ENCODE results near the gene MIR17HG.

MIR17HG gene

DNA sequence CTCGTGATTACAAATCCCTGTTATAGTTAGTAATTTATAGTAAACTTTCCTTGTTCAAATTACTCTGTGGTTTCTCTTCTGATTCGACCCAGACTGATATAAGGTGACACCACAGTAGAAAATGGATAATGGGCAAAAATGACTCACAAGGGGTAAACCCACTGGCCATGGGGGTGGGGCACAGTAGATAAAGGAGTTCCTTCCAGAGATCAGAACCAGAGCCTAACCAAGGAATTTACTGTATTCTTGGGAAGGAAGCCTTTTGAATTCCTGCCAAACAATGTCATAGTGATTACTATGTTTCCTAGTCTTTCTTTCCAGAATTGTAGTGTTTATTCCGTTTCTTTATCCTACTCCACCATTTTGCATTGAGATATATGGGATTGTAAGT, 21.9 kb downstream of the MIR17HG start:
- DNase-seq: no peak

DNA sequence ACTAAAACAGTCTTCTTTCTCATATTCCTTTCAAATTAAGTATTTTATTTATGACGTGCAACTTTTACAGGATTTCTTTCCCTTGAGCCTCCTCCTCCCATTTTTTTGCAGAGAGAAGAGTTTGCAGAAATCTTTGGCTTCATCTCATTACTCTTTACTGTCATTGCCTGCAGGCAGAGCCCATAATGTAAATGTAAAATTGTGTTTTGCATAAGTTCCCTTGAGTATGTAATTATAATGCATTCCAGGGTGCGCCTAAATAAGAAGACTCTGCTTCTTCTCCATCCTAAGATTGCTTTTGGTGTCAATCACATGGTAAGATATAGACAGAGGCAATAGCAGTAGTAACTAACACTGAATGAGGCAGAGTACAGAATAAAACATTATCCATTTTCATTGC, 23.0 kb downstream of the MIR17HG start:
- no peak for DNase-seq

DNA sequence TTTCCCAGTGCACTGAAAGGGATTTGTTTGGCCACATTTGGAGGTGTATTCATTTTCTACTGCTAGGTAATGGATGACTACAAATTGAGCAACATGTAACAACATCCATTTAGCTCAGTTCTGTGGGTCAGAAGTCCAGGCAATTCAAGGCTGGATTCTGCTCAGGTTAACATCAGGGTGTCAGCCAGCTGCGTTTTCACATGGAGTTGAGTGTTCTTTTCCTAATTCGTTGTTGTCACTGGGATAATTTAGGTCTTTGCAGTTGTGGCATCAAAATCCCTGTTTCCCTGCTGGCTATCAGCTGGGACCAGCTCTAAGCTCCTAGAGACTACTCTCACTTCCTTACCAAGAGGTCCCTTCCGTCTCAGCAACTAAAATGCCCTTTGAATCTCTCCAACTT, 25.4 kb downstream of the MIR17HG start:
- DNase-seq: no peak

DNA sequence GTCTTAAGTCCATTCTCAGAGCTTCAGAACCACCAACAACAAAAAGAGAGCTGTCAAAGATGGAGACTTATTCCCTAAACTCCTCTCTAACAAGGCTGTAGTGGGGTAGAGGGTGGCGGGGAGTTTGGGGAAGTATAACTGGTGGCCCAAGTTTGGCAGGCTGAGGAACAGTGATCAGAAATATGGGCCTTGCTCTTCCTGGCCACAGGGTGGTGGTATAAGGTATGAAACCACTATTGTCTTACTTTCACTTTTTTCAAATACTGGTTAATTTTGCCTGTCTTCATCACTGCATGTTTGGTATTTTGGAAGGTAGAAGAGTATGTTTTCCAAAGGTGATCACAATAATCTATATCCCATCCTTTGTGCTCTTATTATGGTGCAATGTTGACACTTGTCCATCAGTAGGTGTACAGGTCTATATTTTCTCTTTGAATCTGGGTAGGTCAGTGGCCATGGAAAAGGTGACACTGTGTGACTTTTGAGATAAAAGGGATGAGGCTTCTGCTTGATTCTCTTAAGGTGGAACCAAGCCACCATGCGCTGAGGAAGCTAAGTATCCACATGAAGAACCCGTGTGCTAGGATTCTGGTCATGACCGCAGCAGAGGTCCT, 27.7 kb downstream of the MIR17HG start:
- peak; percentile 52 to 58 for DNase-seq

DNA sequence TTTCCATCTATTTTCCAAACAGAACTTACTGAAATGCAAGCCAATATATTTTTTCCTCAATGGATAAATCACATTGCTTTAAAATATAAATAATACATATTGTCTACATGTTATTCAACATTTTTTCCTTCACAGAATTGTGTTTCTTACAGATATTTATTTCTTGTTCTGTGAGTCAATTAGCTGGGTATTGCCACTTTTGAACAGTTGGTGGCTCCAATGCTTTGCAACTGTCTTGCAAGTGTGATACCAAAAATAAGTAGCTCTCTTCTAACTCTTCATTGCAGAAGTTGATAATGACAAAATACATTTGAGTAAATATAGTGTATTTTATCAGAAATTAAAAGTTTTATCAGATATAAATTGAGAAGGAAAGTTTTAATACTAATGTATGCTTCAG, 33.9 kb downstream of the MIR17HG start:
- DNase-seq: peak; percentile 12 to 32

DNA sequence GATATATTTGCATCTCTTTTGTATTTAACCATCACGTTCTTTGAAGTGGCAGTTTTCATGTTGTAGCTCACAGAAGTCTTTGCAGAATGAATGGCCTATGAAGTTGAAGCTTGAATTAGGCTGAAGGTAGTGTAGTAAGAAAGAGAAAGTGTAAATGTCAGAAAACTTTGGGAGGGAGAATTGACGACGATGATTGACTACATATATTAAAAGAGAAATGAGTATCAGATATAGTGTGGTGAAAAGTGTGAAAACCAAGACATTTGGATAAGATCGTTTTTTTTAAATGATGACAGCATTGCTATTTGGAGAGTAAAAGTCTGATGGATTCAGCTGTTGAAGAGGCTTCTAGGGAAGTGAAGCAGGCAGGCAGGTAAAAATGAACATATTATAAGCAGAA, 36.3 kb downstream of the MIR17HG start:
- DNase-seq: no peak

DNA sequence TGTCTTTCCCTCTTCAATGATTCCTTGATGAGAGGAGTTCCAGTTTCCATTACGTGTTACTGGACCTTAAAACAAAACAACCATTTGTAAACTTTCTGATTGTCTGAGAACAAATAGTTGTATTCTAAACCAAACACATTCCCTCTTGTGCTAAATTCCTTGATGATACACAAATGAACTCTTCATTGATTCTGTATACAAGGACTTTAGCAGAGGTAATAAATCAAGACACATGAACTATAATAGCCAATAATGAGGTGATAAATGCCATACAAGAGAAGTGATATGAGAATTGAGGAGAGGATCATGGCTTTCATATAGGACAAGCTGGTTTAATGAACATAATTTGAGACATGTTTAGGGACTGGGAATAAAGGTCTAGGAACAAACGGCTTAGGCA, 37.4 kb downstream of the MIR17HG start:
- DNase-seq: no peak

DNA sequence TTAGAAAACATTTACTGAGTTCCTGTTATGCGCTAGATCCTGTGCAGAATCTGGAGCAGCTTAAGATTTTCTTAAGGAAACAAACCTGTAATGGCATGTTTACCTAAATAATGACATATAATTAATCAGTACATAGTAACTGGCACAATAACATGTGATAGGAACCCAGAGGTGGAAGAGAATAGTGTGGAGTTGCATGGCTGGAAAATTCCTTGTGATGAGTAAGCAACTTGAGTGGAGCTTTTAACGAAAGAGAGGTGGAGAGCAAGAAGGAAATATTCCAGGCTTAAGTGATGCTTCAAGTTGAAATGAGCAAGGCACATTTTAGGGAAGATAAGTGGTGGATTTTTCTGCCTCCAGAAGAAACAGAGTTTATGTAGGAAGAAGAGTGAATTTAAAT, 41.7 kb downstream of the MIR17HG start:
- no peak for DNase-seq

DNA sequence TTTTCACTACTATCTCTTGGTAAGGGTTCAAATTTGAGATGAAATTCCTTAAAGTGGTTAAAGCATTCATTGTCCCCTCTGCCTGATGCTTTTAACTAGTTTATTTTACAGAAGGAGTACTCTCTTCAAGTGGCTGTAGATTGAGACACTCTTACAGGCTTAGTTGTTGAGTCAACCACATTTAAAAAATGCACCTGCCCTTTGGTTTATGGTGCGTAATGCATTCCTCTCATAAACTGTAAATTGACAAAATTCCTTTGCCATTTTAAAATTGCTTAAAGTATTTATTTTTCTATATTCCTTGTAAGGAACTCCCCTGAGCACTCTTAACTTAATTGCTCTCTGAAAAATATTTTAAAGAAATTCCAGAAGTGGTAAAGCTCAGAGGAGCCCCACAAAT, 50.1 kb downstream of the MIR17HG start:
- DNase-seq: no peak

DNA sequence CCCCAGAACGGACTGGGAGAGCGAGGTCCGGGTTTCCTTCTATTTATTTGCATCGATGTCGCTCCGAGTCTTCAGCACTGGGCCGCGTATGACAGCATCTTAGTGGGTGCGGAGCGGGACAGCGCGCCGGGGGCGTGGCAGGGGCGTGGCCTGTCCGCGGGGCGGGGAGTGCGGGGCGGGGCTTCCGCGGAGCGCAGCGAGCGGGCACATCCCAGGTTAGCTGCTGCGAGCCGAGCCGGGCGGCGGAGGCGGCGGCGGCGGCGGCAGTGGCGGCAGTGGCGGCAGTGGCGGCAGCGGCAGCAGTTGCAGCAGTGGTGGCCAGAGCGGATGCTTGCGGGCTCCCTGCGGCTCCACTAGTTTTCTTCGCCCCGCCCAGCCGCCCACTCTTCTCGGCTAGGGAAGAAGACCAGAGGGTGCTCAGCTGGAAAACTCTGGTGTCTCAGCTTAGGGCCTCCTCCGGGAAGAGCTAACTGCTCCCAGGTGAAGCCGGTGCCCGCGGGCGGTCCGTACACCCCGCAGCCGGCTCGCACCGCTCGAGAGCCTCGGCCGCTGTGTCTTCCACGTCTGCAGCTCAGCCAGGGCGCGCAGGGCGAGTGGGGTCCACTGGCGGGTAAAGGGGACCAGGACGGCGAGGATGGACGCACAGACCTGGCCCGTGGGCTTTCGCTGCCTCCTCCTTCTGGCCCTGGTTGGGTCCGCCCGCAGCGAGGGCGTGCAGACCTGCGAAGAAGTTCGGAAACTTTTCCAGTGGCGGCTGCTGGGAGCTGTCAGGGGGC, 51.1 kb downstream of the MIR17HG start, which contains the start of gene GPC5:
TSS of gene GPC5 (plus strand) at position 209 of the 776 bp plus-strand sequence.
- peak; percentile 65 to 76 for DNase-seq

DNA sequence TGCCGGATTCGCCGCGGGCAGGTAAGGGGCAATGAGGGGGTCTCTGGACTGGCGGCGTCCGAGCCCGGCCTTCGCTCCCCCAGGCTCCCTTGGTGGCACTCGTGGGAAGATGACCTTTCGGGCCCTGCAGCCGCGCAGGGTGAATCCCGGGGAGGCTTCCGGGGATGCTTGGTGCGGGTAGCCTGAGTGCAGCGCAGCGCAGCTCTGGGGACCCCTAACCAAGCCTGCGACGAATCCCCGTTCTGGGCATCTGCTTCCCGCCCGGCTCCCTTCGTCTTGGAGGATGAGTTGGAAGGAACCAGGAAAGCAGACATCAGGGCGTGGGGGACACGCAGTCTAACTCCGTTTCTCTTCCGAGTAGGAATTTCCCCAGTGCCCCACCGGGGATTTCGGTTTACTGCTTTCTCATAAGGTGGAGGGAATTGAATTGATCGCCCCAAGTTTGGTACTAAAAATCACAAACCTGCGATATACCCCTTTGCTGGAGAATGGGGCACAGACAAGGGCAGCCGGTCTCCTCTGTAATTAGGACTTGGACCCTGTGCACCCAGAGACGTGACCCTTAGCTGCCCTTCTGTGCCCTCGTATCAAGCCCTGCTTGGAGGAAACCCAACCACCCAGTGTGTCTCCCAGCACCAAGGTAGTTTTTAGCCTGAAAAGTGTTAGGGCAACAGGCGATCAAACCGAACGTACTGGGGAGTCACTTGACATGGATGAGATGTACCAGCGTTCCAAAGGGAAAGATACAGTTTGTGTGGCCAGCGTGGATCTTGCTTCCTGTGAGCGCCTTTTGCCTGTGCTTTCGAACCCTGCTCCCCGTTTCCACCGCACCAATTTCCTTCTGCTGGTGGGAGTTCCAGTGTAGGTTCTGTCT, 51.9 kb downstream of the MIR17HG start:
- DNase-seq: no peak

DNA sequence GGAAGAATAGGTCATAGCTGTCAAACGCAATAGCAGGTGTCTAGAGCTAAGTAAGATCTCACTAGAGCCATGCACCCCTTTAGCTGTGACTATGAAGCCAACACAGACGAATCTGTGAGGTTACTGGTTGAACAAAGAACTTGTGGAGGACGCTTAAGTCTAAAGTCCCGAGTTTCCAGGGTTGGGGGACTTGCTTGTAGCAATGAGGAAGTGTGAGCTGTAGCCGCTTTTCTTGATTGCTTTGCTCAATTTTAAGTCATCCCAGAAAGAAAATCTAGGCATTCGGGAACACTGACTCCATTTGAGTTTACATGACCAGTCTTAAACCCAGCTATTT, 52.5 kb downstream of the MIR17HG start:
- DNase-seq: no peak

DNA sequence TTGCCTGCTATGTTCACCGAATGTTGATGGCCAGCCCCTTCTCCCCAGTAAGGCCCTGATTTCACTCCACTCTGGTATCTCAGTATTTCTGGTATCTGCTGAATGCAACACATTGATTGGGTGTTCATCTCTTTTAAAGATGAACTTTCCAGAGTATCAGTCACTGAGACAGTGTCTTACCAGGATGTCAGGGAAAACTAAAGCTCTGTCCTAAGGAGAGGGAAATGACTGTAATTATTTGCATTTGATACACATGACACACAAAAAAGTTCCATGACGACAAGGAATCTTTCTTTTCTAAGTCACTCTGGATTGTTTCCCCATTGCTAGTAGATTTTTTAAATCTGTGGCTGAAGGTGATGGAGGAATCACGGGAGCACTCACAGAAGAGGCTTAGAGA, 53.2 kb downstream of the MIR17HG start:
- no peak for DNase-seq

DNA sequence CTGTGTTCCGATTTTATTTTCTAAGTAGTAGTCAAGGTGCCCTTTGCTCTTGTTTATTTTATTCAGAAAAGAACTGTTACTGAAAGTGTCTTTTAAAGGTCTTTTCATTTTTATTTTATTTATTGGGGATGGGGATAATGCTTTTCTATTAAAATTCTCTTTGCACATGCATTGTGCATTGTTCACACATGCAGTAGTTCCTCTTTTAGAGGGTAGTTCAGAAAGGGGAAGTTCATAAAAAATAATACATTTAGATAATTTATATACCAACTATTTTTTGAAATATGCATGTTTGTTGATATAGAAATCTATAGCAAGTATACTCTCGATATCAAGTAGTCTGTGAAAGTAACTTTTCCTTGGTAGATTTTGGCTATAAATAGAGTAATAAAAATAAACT, 54.4 kb downstream of the MIR17HG start:
- peak in 1 of 2 donors; percentile 26 for DNase-seq

Measured in inflammatory macrophage (primary cell).